Esophagus squamous epithelium (tissue), 4 donors: Measurements from ENCODE around the gene ROPN1L.

Experiments used
- POLR2A ChIP-seq, 4 donors: fragments of 450-650 bp; IDR thresholded peaks; one replicate each; pipeline ENCODE4 v1.6.1; 2017; ENCODE audit warnings: antibody characterized with exemption in 4 of 4, mild to moderate bottlenecking in 4 of 4, moderate library complexity in 3 of 4
- TF ChIP-seq, protein P1 (sequence below), 6 experiments: fragments of 450-650 bp in 4 of 6; fragments of 200-600 bp in 2 of 6; sonication (generic) in 2 of 6; IDR thresholded peaks; one replicate each; pipeline ENCODE4 v1.5.1; 2016 to 2019; ENCODE audit warnings: antibody characterized with exemption in 6 of 6, mild to moderate bottlenecking in 4 of 6, moderate library complexity in 4 of 6

GRCh38 chr5:10503321-10503720 lies 61.6 kb downstream of the ROPN1L start:
- TF ChIP-seq, protein P1, sequence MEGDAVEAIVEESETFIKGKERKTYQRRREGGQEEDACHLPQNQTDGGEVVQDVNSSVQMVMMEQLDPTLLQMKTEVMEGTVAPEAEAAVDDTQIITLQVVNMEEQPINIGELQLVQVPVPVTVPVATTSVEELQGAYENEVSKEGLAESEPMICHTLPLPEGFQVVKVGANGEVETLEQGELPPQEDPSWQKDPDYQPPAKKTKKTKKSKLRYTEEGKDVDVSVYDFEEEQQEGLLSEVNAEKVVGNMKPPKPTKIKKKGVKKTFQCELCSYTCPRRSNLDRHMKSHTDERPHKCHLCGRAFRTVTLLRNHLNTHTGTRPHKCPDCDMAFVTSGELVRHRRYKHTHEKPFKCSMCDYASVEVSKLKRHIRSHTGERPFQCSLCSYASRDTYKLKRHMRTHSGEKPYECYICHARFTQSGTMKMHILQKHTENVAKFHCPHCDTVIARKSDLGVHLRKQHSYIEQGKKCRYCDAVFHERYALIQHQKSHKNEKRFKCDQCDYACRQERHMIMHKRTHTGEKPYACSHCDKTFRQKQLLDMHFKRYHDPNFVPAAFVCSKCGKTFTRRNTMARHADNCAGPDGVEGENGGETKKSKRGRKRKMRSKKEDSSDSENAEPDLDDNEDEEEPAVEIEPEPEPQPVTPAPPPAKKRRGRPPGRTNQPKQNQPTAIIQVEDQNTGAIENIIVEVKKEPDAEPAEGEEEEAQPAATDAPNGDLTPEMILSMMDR (IDR thresholded peaks at IDR 0.05): no peak
- TF ChIP-seq POLR2A (IDR thresholded peaks at IDR 0.05): no peak
